NCI-H2196 (cell line): ENCODE results near the gene APAF1.
"Not testable (repeated sequence)": the region's sequence is repeated elsewhere in the genome, so short reads cannot be mapped to it uniquely, and the experiment has no call there.

Experiments used
- DNase-seq: peaks from one replicate; lab custom pipeline; 2025; ENCODE audit not compliant: unreplicated experiment; lab: John Stamatoyannopoulos, UW

APAF1 gene

DNA sequence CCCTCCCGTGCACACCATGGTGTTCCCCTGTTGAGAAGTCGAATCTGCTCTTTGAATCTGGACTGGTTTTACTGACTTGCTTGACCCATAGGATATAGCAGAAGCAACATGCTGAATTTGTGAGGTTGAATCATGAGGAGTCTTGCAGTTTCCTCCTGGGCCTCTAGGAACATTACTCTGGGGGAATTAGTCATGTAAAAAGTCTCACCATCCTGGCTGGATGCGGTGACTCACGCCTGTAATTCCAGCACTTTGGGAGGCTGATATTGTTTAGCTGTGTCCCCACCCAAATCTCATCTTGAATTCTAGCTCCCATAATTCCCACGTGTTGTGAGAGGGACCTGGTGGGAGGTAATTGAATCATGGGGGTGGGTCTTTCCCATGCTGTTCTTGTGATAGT is 110.8 kb downstream of the APAF1 start:
- DNase-seq = not testable (repeated sequence)

DNA sequence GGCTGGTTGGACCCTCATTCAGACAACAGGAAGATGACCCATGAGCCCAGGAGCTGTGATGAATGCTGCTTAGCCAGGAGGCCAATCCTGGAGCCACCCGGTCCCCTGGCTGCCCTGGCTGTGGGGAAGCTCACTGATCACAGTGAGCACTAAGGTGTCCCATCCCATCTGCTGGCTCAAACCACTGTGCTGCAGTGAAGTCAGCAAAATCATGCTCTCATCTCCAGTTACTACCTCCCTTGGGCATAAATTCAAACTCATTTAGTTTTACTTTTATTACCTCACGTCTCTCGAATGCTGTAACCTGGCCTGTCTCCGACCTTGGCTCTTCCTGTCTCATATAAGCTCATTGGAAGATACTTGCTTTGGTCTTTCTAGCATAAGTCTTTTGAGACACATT is 112.4 kb downstream of the APAF1 start:
- no peak for DNase-seq

DNA sequence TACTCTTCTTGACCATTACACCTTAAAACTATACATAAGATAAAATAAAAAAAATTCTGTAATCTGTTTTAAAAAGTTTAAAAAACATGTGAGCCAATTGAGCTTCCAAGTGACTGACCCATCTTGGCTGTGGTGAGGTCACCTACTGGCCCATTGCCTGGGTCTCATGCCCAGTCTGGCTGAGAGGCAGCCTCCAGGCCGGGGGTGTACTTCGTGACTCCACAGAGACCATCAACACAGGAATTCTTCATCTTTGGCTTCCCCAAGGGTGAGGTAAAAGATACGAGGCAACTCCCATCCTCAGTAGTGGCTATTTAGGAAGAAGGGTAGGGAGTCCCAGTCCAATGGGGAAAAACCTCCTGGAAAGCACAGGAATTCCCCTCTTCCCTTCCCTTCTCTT is 113.2 kb downstream of the APAF1 start:
- DNase-seq = no peak

DNA sequence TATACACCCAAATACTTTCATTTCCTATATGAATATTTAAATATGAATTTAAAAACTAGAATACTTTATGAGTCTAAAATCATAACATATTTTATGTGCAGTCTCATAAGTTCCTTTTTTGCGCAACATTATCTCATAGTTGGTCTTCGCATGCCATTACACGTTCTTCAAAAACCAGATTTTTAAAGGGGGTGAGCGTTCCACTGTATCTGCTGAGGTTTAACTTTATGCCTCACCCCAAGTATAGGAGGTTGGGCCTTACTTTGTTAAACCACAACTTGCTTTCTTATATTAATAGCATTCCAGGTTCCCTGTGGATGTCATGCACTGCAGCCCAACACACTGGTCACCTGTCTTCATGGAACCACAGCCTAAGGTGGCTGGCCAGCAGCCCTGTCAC is 118.6 kb downstream of the APAF1 start:
- no peak for DNase-seq

DNA sequence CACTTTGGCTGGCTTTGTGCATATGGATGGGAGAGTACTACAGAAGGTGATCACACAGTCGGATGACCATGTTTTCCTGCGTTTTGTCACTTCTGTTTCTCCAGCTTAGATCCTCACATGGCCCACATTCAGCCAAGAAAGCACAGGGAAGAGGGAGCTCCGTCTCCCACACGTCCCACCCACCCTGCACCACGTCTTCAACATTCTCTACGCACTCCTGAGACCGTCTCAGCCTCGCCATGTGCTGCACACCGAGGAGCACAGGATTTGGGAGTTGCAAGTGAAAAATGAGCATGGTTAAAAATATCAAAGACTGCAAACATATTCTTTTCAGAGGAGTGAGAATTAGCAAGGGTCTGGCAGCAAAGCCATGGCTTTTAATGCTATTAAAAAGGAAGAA is 122.2 kb downstream of the APAF1 start:
- DNase-seq = no peak

DNA sequence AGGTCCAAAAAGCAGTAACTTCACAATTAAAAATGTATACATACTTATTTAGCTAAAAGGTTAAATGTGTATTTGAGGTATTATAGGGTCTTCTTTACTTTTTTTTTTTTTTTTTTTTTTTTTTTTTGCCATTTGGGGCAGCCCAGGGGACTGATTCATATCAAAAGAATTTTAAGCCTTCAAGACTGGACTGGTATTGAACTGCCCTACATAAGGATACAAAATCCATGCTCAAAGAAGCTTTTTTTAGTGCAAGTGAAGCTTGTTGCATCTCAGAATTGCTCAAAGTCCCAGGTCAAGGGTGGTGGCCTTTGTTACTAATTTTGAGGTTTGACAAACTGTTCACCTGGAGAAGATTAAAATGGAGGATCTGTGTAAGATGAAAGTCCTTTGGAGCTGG is 124.0 kb downstream of the APAF1 start:
- no peak for DNase-seq

DNA sequence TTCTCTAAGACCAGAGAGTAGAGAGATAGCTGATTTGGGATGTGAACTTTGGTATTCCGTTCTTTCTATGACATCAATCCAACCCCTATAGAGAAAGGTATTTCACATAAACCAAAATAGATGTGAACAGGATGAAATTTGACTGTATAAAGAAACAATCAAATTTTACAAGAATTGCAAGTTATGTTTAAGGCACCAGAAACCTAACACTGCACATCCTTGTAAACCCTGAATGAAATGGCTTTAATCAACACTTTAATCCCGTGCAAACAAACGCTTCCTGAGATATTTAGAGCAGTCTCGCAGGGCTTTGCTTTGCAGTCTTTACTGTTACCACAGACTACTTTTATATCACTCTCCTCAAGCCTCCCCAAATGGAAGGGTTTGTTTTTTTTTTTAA is 125.1 kb downstream of the APAF1 start:
- DNase-seq = no peak

DNA sequence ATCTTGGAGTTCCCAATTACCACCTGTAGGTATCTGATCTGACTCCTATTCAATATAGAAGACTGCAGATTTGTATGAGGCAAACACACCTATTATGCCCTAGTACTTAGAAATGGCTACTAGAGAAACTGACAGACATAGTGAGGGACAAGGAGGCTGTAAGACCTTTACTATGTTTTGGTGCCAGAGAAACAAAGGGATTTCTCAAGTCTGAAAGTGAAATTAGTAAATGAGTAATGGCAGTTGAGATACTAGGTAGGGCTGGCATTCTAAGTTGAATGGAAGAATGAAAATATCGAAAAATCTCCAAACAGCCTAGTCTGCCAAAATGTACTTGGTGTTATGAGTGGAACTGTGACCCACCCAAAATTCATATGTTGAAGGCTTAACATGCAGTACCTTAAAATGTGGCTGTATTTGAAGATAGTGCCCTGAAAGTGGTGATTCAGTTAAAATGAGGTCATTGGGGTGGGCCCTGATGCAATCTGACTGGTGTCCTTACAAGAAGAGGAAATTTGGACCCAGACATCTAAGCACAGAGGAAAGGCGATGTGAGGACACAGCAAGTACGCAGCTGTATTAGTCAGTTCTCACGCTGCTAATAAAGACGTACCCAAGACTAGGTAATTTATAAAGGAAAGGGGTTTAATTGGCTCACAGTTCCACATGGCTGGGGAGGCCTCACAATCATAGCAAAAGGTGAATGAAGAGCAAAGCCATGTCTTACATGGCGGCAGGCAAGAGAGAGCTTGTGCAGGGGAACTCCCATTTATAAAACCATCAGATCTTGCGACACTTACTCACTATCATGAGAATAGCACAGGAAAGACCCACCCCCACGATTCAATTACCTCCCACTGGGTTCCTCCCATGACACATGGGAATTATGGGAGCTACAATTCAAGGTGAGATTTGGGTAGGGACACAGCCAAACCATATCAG is 127.0 kb downstream of the APAF1 start:
- no peak for DNase-seq

DNA sequence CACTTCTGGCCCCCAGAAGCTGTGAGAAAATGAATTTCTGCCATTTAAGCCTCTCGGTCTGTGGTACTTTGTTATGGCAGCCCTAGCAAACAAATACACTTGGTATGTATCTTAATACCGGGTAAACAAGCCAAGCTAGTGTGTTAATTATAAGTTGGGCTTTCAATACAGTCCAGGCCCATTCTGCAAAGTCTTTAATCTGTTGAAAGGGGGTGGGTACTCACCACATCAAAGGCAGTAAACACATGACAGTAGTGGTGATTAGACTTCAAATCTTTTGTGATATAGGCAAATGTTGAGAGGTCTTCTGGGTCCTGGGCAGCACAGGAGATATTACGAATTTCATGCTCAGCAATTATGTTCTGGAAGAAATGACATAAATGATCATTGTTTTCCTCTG is 127.7 kb downstream of the APAF1 start:
- no peak for DNase-seq

DNA sequence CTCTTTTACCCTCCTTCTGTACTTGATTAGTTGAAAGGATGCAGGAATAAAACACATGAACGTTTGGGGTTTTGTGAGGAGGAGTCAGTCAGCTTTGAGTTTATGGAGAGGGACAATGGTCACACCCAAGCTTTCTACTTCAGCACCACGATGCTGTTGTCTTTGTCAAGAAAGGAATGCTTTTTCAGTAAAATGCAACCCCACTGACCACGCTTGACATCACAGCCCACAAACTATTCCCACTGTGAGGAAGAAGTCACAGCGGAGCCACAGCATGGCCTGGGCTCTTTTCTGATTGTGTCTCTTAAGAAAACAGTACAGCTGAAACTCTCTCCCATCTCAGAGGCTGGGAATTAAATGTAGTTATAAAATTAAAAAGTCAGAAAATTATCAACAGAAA is 135.2 kb downstream of the APAF1 start:
- no peak for DNase-seq

DNA sequence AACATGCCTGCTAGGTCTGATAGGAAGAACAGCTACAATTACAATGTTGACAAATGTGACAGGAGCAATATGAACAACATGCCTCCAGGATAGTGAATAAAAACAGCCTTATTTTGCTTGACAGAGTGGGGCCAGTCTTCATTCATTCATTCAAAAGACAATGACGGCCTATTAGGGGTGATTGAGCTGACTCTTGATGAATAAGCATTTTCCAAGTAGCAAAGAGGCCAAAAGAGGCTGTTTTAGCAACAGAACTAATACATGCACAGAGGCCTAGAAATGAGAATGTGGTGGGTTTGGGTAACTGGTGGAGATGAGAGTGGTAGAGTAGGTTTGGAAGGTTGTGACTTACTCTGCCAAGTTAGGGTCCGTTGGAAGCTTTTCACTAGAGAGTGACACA is 138.3 kb downstream of the APAF1 start:
- no peak for DNase-seq
